HEK293 (cell line): ENCODE results near the gene EBLN1.
A peak's percentile ranks its signal among the peaks of the same experiment; 100 is the strongest.

Source experiments
- CTCF ChIA-PET: fragments of 350-600 bp; formaldehyde crosslinking; extraction: SDS; loops from one replicate; lab custom pipeline; 2021; ENCODE audit warnings: antibody characterized with exemption; lab: Yijun Ruan, JAX
- POLR2A ChIA-PET: fragments of 300-600 bp; formaldehyde crosslinking; extraction: SDS; loops from one replicate; lab custom pipeline; 2020; ENCODE audit warnings: antibody characterized with exemption, inconsistent platforms; lab: Yijun Ruan, JAX
- H3K27ac ChIP-seq: fragments of 200-500 bp; sonication (Bioruptor generic); 2 replicates; pipeline ENCODE4 v1.5.1; 2014; ENCODE audit warnings: low read depth, low read length, control low read depth, inconsistent platforms; ENCODE audit errors: extremely low read depth
- H3K36me3 ChIP-seq, 2 experiments: fragments of 200-500 bp in 1 of 2; sonication (Bioruptor generic) in 1 of 2; 1 replicate in 1 of 2; 2 replicates in 1 of 2; pipeline ENCODE4 v1.5.1; 2014 to 2017; ENCODE audit warnings: inconsistent platforms in 2 of 2, low read length in 2 of 2; ENCODE audit not compliant: control insufficient read depth in 2 of 2, insufficient read depth in 1 of 2
- H3K4me1 ChIP-seq: fragments of 200-500 bp; sonication (Bioruptor generic); 2 replicates; pipeline ENCODE4 v1.5.1; 2014; ENCODE audit warnings: mild to moderate bottlenecking, low read length, inconsistent platforms; ENCODE audit not compliant: control insufficient read depth, insufficient read depth
- H3K4me3 ChIP-seq: 2 replicates; pipeline ENCODE4 v1.5.1; 2011; ENCODE audit warnings: low read depth, mild to moderate bottlenecking, control low read depth, low read length, moderate library complexity
- H3K9me3 ChIP-seq: fragments of 200-500 bp; sonication (Bioruptor generic); 2 replicates; pipeline ENCODE4 v1.5.1; 2014; ENCODE audit warnings: low read depth, low read length, inconsistent platforms; ENCODE audit not compliant: control insufficient read depth, insufficient read depth
- BCL11A ChIP-seq: fragments of 450-650 bp; formaldehyde crosslinking; IDR thresholded peaks from 2 replicates; pipeline ENCODE4 v1.5.1; 2016; ENCODE audit warnings: low read depth, missing biosample characterization, missing genetic modification characterization
- GLIS2 ChIP-seq: fragments of 450-650 bp; formaldehyde crosslinking; IDR thresholded peaks from 2 replicates; pipeline ENCODE4 v1.5.1; 2016; ENCODE audit warnings: missing biosample characterization, missing genetic modification characterization
- SCRT2 ChIP-seq: fragments of 450-650 bp; formaldehyde crosslinking; IDR thresholded peaks from 2 replicates; pipeline ENCODE4 v1.5.1; 2016; ENCODE audit warnings: missing biosample characterization, missing genetic modification characterization
- SP2 ChIP-seq: fragments of 450-650 bp; formaldehyde crosslinking; IDR thresholded peaks from 2 replicates; pipeline ENCODE4 v1.5.1; 2016; ENCODE audit warnings: missing biosample characterization, missing genetic modification characterization
- ZBTB26 ChIP-seq: fragments of 450-650 bp; formaldehyde crosslinking; optimal IDR thresholded peaks from 2 replicates; pipeline ENCODE3; 2016; ENCODE audit warnings: missing biosample characterization, mild to moderate bottlenecking, missing genetic modification characterization
- ZNF112 ChIP-seq: fragments of 450-650 bp; formaldehyde crosslinking; IDR thresholded peaks from 2 replicates; pipeline ENCODE4 v1.5.0; 2017; ENCODE audit warnings: missing biosample characterization, missing genetic modification characterization
- ZNF114 ChIP-seq: fragments of 450-650 bp; formaldehyde crosslinking; IDR thresholded peaks from 2 replicates; pipeline ENCODE4 v1.5.0; 2017; ENCODE audit warnings: missing biosample characterization, missing genetic modification characterization
- ZNF121 ChIP-seq: fragments of 450-650 bp; formaldehyde crosslinking; IDR thresholded peaks from 2 replicates; pipeline ENCODE4 v1.5.1; 2016; ENCODE audit warnings: missing biosample characterization, missing genetic modification characterization
- ZNF138 ChIP-seq: fragments of 450-650 bp; formaldehyde crosslinking; IDR thresholded peaks from 2 replicates; pipeline ENCODE4 v1.5.1; 2016; ENCODE audit warnings: missing biosample characterization, missing genetic modification characterization, borderline replicate concordance
- ZNF157 ChIP-seq: fragments of 450-650 bp; formaldehyde crosslinking; IDR thresholded peaks from 2 replicates; pipeline ENCODE4 v1.5.1; 2016; ENCODE audit warnings: missing biosample characterization, missing genetic modification characterization
- ZNF175 ChIP-seq: fragments of 450-650 bp; formaldehyde crosslinking; IDR thresholded peaks from 2 replicates; pipeline ENCODE4 v1.5.1; 2016; ENCODE audit warnings: missing biosample characterization, missing genetic modification characterization
- ZNF2 ChIP-seq: fragments of 450-650 bp; formaldehyde crosslinking; IDR thresholded peaks from 2 replicates; pipeline ENCODE4 v1.5.1; 2016; ENCODE audit warnings: missing biosample characterization, missing genetic modification characterization
- ZNF292 ChIP-seq: fragments of 450-650 bp; formaldehyde crosslinking; IDR thresholded peaks from 2 replicates; pipeline ENCODE4 v1.5.1; 2016; ENCODE audit warnings: low read depth, missing biosample characterization, missing genetic modification characterization, borderline replicate concordance
- ZNF416 ChIP-seq: fragments of 450-650 bp; formaldehyde crosslinking; IDR thresholded peaks from 2 replicates; pipeline ENCODE4 v1.5.1; 2016; ENCODE audit warnings: missing biosample characterization, missing genetic modification characterization
- ZNF530 ChIP-seq: fragments of 450-650 bp; formaldehyde crosslinking; IDR thresholded peaks from 2 replicates; pipeline ENCODE4 v1.5.1; 2016; ENCODE audit warnings: low read depth, missing biosample characterization, missing genetic modification characterization
- ZNF585B ChIP-seq: fragments of 450-650 bp; formaldehyde crosslinking; IDR thresholded peaks from 2 replicates; pipeline ENCODE4 v1.5.1; 2016; ENCODE audit warnings: missing biosample characterization, missing genetic modification characterization
- ZNF830 ChIP-seq: fragments of 450-650 bp; IDR thresholded peaks from 2 replicates; pipeline ENCODE4 v1.5.0; 2018; ENCODE audit warnings: missing biosample characterization, missing genetic modification characterization, low read depth, mild to moderate bottlenecking, moderate library complexity
- TF ChIP-seq, protein P1 (sequence below): fragments of 450-650 bp; formaldehyde crosslinking; IDR thresholded peaks from 2 replicates; pipeline ENCODE4 v1.5.1; 2016; ENCODE audit warnings: missing biosample characterization, missing genetic modification characterization, low read depth
- TF ChIP-seq, protein P2 (sequence below): fragments of 450-650 bp; formaldehyde crosslinking; IDR thresholded peaks from 2 replicates; pipeline ENCODE4 v1.5.1; 2016; ENCODE audit warnings: missing biosample characterization, missing genetic modification characterization
- TF ChIP-seq, protein P3 (sequence below): fragments of 450-650 bp; formaldehyde crosslinking; conservative IDR thresholded peaks from 2 replicates; pipeline ENCODE4 v1.5.1; 2016; ENCODE audit warnings: low read depth, missing biosample characterization, missing genetic modification characterization
- TF ChIP-seq, protein P4 (sequence below): fragments of 450-650 bp; formaldehyde crosslinking; IDR thresholded peaks from 2 replicates; pipeline ENCODE4 v1.5.1; 2017; ENCODE audit warnings: missing biosample characterization, missing genetic modification characterization
- TF ChIP-seq, protein P5 (sequence below): fragments of 450-650 bp; formaldehyde crosslinking; conservative IDR thresholded peaks from 2 replicates; pipeline ENCODE4 v1.5.1; 2016; ENCODE audit warnings: low read depth, missing biosample characterization, missing genetic modification characterization
- TF ChIP-seq, protein P6 (sequence below): fragments of 450-650 bp; IDR thresholded peaks from 2 replicates; pipeline ENCODE4 v1.5.1; 2018; ENCODE audit warnings: missing biosample characterization, mild to moderate bottlenecking, missing genetic modification characterization

EBLN1 gene

DNA sequence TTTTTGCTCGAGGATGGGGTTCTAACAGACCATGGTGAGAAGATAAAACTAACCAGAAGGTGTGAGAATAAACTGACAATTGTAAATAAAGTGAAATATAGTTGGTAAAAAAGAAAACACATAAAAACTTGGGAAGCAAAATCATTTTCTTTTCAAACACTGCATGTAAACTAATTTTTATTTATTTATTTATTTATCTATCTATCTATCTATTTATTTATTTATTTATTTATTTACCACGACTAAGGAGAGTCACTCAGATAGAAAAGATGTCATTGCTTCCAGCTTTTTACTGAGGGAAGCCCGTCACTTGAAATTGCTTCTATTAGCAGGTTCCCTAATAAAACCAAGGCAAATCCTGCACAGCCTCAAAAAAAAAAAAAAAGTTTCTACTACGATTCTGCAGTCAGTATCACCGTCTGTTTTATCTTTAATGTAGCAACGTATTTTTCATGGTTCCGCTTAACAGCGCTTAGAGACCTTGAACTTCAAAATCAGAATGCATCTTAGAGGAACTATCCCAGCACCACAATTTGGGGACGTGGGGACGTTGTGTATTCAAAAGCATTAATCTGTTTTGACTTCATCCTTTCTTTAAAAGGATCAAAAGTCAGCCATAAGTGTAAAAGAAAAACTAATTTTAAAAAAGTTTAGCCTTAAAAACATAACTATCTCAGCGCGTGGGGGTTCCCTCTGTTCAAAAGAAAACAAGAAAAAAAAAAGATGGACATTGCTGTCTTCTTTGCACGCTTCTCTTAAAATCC, 33.3 kb upstream of the EBLN1 start:
- ChIA-PET CTCF (no interaction called here), POLR2A (no interaction called here)
- H3K4me3 ChIP-seq: peak overlapping the region; percentile 38
- peak overlapping the region; percentile 91 for H3K27ac ChIP-seq
- no peaks in the 10 kb centered on the region for H3K9me3 ChIP-seq
- H3K36me3 ChIP-seq: no peaks in the 10 kb centered on the region
- H3K4me1 ChIP-seq: peaks cover 14% of the 10 kb centered on the region
- no peak for TF ChIP-seq SP2 (tag by site-specific recombination)
- TF ChIP-seq, protein P1, sequence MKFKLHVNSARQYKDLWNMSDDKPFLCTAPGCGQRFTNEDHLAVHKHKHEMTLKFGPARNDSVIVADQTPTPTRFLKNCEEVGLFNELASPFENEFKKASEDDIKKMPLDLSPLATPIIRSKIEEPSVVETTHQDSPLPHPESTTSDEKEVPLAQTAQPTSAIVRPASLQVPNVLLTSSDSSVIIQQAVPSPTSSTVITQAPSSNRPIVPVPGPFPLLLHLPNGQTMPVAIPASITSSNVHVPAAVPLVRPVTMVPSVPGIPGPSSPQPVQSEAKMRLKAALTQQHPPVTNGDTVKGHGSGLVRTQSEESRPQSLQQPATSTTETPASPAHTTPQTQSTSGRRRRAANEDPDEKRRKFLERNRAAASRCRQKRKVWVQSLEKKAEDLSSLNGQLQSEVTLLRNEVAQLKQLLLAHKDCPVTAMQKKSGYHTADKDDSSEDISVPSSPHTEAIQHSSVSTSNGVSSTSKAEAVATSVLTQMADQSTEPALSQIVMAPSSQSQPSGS (tag by site-specific recombination): no peak
- TF ChIP-seq, protein P2, sequence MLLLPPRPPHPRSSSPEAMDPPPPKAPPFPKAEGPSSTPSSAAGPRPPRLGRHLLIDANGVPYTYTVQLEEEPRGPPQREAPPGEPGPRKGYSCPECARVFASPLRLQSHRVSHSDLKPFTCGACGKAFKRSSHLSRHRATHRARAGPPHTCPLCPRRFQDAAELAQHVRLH (tag by site-specific recombination): no peak
- TF ChIP-seq ZNF157 (tag by site-specific recombination): no peak
- TF ChIP-seq ZBTB26: no peak
- no peak for TF ChIP-seq SCRT2 (tag by site-specific recombination)
- TF ChIP-seq ZNF585B (tag by site-specific recombination): no peak
- no peak for TF ChIP-seq ZNF2
- TF ChIP-seq ZNF830 (tag by site-specific recombination): no peak
- no peak for TF ChIP-seq BCL11A
- TF ChIP-seq GLIS2 (tag by site-specific recombination): no peak
- no peak for TF ChIP-seq ZNF530 (tag by site-specific recombination)
- TF ChIP-seq, protein P3, sequence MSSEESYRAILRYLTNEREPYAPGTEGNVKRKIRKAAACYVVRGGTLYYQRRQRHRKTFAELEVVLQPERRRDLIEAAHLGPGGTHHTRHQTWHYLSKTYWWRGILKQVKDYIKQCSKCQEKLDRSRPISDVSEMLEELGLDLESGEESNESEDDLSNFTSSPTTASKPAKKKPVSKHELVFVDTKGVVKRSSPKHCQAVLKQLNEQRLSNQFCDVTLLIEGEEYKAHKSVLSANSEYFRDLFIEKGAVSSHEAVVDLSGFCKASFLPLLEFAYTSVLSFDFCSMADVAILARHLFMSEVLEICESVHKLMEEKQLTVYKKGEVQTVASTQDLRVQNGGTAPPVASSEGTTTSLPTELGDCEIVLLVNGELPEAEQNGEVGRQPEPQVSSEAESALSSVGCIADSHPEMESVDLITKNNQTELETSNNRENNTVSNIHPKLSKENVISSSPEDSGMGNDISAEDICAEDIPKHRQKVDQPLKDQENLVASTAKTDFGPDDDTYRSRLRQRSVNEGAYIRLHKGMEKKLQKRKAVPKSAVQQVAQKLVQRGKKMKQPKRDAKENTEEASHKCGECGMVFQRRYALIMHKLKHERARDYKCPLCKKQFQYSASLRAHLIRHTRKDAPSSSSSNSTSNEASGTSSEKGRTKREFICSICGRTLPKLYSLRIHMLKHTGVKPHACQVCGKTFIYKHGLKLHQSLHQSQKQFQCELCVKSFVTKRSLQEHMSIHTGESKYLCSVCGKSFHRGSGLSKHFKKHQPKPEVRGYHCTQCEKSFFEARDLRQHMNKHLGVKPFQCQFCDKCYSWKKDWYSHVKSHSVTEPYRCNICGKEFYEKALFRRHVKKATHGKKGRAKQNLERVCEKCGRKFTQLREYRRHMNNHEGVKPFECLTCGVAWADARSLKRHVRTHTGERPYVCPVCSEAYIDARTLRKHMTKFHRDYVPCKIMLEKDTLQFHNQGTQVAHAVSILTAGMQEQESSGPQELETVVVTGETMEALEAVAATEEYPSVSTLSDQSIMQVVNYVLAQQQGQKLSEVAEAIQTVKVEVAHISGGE (tag by site-specific recombination): peak; percentile 68
- TF ChIP-seq, protein P4, sequence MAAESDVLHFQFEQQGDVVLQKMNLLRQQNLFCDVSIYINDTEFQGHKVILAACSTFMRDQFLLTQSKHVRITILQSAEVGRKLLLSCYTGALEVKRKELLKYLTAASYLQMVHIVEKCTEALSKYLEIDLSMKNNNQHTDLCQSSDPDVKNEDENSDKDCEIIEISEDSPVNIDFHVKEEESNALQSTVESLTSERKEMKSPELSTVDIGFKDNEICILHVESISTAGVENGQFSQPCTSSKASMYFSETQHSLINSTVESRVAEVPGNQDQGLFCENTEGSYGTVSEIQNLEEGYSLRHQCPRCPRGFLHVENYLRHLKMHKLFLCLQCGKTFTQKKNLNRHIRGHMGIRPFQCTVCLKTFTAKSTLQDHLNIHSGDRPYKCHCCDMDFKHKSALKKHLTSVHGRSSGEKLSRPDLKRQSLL: no peak
- TF ChIP-seq ZNF114 (tag by site-specific recombination): no peak
- TF ChIP-seq ZNF112 (tag by site-specific recombination): no peak
- TF ChIP-seq ZNF138 (tag by site-specific recombination): no peak
- TF ChIP-seq ZNF292 (tag by site-specific recombination): no peak
- TF ChIP-seq, protein P5, sequence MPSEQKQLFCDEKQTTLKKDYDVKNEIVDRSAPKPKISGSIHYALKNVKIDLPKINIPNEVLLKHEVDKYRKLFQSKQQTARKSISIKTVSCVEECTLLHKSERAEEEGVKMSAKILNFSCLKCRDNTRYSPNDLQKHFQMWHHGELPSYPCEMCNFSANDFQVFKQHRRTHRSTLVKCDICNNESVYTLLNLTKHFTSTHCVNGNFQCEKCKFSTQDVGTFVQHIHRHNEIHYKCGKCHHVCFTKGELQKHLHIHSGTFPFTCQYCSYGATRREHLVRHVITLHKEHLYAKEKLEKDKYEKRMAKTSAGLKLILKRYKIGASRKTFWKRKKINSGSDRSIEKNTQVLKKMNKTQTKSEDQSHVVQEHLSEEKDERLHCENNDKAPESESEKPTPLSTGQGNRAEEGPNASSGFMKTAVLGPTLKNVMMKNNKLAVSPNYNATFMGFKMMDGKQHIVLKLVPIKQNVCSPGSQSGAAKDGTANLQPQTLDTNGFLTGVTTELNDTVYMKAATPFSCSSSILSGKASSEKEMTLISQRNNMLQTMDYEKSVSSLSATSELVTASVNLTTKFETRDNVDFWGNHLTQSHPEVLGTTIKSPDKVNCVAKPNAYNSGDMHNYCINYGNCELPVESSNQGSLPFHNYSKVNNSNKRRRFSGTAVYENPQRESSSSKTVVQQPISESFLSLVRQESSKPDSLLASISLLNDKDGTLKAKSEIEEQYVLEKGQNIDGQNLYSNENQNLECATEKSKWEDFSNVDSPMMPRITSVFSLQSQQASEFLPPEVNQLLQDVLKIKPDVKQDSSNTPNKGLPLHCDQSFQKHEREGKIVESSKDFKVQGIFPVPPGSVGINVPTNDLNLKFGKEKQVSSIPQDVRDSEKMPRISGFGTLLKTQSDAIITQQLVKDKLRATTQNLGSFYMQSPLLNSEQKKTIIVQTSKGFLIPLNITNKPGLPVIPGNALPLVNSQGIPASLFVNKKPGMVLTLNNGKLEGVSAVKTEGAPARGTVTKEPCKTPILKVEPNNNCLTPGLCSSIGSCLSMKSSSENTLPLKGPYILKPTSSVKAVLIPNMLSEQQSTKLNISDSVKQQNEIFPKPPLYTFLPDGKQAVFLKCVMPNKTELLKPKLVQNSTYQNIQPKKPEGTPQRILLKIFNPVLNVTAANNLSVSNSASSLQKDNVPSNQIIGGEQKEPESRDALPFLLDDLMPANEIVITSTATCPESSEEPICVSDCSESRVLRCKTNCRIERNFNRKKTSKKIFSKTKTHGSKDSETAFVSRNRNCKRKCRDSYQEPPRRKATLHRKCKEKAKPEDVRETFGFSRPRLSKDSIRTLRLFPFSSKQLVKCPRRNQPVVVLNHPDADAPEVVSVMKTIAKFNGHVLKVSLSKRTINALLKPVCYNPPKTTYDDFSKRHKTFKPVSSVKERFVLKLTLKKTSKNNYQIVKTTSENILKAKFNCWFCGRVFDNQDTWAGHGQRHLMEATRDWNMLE (tag by site-specific recombination): peak; percentile 65
- no peak for TF ChIP-seq ZNF121 (tag by site-specific recombination)
- no peak for TF ChIP-seq ZNF175 (tag by site-specific recombination)
- TF ChIP-seq ZNF416 (tag by site-specific recombination): no peak
- TF ChIP-seq, protein P6, sequence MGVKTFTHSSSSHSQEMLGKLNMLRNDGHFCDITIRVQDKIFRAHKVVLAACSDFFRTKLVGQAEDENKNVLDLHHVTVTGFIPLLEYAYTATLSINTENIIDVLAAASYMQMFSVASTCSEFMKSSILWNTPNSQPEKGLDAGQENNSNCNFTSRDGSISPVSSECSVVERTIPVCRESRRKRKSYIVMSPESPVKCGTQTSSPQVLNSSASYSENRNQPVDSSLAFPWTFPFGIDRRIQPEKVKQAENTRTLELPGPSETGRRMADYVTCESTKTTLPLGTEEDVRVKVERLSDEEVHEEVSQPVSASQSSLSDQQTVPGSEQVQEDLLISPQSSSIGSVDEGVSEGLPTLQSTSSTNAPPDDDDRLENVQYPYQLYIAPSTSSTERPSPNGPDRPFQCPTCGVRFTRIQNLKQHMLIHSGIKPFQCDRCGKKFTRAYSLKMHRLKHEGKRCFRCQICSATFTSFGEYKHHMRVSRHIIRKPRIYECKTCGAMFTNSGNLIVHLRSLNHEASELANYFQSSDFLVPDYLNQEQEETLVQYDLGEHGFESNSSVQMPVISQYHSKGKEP (tag by site-specific recombination): no peak
